Glomerular visceral epithelial cell (primary cell): ENCODE measurements around the gene FER.
"Not testable (repeated sequence)": the region's sequence is repeated elsewhere in the genome, so short reads cannot be mapped to it uniquely, and the experiment has no call there.

Experiments
- DNase-seq: peaks from one replicate; pipeline ENCODE4 v3.0.0-alpha.2; 2016; ENCODE audit errors: extremely low spot score

FER gene

GRCh38 chr5:108747111-108747773 lies 455 bp upstream of the FER start:
- no peak for DNase-seq

GRCh38 chr5:108748401-108749127 lies 867 bp downstream of the FER start:
- DNase-seq, result peak; percentile 100

GRCh38 chr5:108749128-108749861 lies 1.6 kb downstream of the FER start:
- peak; percentile 51 for DNase-seq

- DNase-seq, result peak; percentile 51
Measured at GRCh38 chr5:108753331-108753730, 5.6 kb downstream of the FER start.

- DNase-seq, result peak; percentile 53
Measured at GRCh38 chr5:108753877-108754276, 6.2 kb downstream of the FER start.

GRCh38 chr5:108760512-108760911 lies 12.8 kb downstream of the FER start:
- DNase-seq, result no peak

GRCh38 chr5:108762660-108763059 lies 15.0 kb downstream of the FER start:
- DNase-seq, result no peak

GRCh38 chr5:108763222-108763916 lies 15.7 kb downstream of the FER start:
- DNase-seq, result peak; percentile 17

- no peak for DNase-seq
Measured at GRCh38 chr5:108765647-108766046, 17.9 kb downstream of the FER start.

GRCh38 chr5:108766916-108767315 lies 19.2 kb downstream of the FER start:
- not testable (repeated sequence) for DNase-seq

- no peak for DNase-seq
Measured at GRCh38 chr5:108769352-108769751, 21.7 kb downstream of the FER start.

GRCh38 chr5:108772626-108773025 lies 24.9 kb downstream of the FER start:
- no peak for DNase-seq

- no peak for DNase-seq
Measured at GRCh38 chr5:108773330-108773729, 25.6 kb downstream of the FER start.

- not testable (repeated sequence) for DNase-seq
Measured at GRCh38 chr5:108774079-108774478, 26.4 kb downstream of the FER start.

GRCh38 chr5:108777582-108777981 lies 29.9 kb downstream of the FER start:
- DNase-seq, result not testable (repeated sequence)

GRCh38 chr5:108784577-108784976 lies 36.9 kb downstream of the FER start:
- DNase-seq, result not testable (repeated sequence)

GRCh38 chr5:108786806-108787483 lies 39.2 kb downstream of the FER start:
- no peak for DNase-seq

- DNase-seq, result no peak
Measured at GRCh38 chr5:108788142-108788541, 40.4 kb downstream of the FER start.

- DNase-seq, result no peak
Measured at GRCh38 chr5:108793207-108793606, 45.5 kb downstream of the FER start.

- not testable (repeated sequence) for DNase-seq
Measured at GRCh38 chr5:108794349-108794748, 46.7 kb downstream of the FER start.

GRCh38 chr5:108797396-108797795 lies 49.7 kb downstream of the FER start:
- no peak for DNase-seq
